AG10803 (cell line): ENCODE results near the gene VSX1.

Experiments used
- DNase-seq: peaks from one replicate; pipeline ENCODE4 v3.0.0; 2010; ENCODE audit warnings: low read depth
- H3K4me3 ChIP-seq: 2 replicates; pipeline ENCODE4 v1.5.1; 2011; ENCODE audit warnings: mild to moderate bottlenecking, low read length, control low read depth
- TF ChIP-seq, protein P1 (sequence below): conservative IDR thresholded peaks from 2 replicates; pipeline ENCODE4 v1.5.1; 2011; ENCODE audit warnings: mild to moderate bottlenecking, low read length, control low read depth, inconsistent platforms

The VSX1 gene

GRCh38 chr20:25081065-25081729 is 744 bp downstream of the VSX1 start:
- H3K4me3 ChIP-seq: no peak overlapping the region
- TF ChIP-seq, protein P1, sequence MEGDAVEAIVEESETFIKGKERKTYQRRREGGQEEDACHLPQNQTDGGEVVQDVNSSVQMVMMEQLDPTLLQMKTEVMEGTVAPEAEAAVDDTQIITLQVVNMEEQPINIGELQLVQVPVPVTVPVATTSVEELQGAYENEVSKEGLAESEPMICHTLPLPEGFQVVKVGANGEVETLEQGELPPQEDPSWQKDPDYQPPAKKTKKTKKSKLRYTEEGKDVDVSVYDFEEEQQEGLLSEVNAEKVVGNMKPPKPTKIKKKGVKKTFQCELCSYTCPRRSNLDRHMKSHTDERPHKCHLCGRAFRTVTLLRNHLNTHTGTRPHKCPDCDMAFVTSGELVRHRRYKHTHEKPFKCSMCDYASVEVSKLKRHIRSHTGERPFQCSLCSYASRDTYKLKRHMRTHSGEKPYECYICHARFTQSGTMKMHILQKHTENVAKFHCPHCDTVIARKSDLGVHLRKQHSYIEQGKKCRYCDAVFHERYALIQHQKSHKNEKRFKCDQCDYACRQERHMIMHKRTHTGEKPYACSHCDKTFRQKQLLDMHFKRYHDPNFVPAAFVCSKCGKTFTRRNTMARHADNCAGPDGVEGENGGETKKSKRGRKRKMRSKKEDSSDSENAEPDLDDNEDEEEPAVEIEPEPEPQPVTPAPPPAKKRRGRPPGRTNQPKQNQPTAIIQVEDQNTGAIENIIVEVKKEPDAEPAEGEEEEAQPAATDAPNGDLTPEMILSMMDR: no peak
- no peak for DNase-seq

- H3K4me3 ChIP-seq: no peak overlapping the region
- no peak for DNase-seq
- TF ChIP-seq, protein P1: no peak
These were observed 2.8 kb downstream of the VSX1 start for GRCh38 chr20:25079171-25079570.

DNA sequence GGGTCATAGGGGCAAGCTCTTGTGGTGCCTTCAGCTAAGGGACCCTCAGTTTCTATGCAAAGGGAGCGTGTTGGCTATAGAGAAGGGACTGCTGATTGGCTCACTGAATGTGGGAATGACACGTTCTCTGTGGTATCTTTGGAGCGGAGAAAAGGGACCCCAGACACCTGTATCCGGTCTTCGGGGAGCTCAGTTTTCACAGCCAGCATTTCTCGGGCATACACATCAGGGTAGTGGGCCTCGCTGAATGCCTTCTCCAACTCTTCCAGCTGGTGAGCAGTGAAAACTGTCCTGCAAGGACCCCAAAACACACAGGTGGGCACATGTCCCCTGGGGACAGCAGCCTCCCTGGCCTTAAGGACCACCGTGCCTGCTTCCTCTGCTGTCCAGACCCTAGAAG is 3.3 kb downstream of the VSX1 start:
- TF ChIP-seq, protein P1: no peak
- H3K4me3 ChIP-seq: no peak overlapping the region
- no peak for DNase-seq

- H3K4me3 ChIP-seq: peak overlapping the region; percentile 33
- peak; percentile 33 for DNase-seq
- TF ChIP-seq, protein P1: no peak
These were observed 4.3 kb downstream of the VSX1 start for GRCh38 chr20:25077610-25078169.

GRCh38 chr20:25076731-25077609 is 5.0 kb downstream of the VSX1 start:
- peak overlapping the region; percentile 33 for H3K4me3 ChIP-seq
- DNase-seq: peak; percentile 36
- TF ChIP-seq, protein P1: peak; percentile 50

GRCh38 chr20:25076201-25076600 is 5.7 kb downstream of the VSX1 start:
- TF ChIP-seq, protein P1: no peak
- H3K4me3 ChIP-seq: no peak overlapping the region
- DNase-seq: no peak
